Liver (tissue), 9 donors: ENCODE measurements around the gene TTYH1. TPM values are rescaled to one million over a fixed set of nuclear protein-coding genes. Genes with fewer than 3 reads are reported as not detected.

Experiments
- DNase-seq: peaks from one replicate; pipeline ENCODE4 v3.0.0-alpha.2; 2017; ENCODE audit warnings: low spot score
- H3K27ac ChIP-seq, 2 donors: one replicate each; pipeline ENCODE4 v1.7.0; 2013; ENCODE audit warnings: inconsistent platforms in 2 of 2, low read length in 2 of 2, control low read depth in 1 of 2, low read depth in 1 of 2, mild to moderate bottlenecking in 1 of 2
- H3K27me3 ChIP-seq, 4 donors: one replicate each; pipeline versions ENCODE4 v1.6.1 to v1.7.0; 2013; ENCODE audit warnings: low read length in 3 of 4, inconsistent platforms in 1 of 4, mild to moderate bottlenecking in 1 of 4, moderate library complexity in 1 of 4; ENCODE audit not compliant: control insufficient read depth in 4 of 4, insufficient read depth in 4 of 4
- H3K36me3 ChIP-seq, 4 donors: one replicate each; pipeline versions ENCODE4 v1.6.1 to v1.7.0; 2013; ENCODE audit warnings: low read length in 3 of 4, mild to moderate bottlenecking in 3 of 4, low read depth in 1 of 4, moderate library complexity in 1 of 4; ENCODE audit not compliant: control insufficient read depth in 4 of 4, insufficient read depth in 3 of 4
- H3K4me1 ChIP-seq, 4 donors: one replicate each; pipeline versions ENCODE4 v1.6.1 to v1.7.0; 2013; ENCODE audit warnings: low read length in 3 of 4, mild to moderate bottlenecking in 3 of 4, moderate library complexity in 1 of 4; ENCODE audit not compliant: control insufficient read depth in 4 of 4, insufficient read depth in 4 of 4
- H3K4me3 ChIP-seq, 3 donors: one replicate each; pipeline versions ENCODE4 v1.6.1 to v1.7.0; 2013; ENCODE audit warnings: low read length in 3 of 3, control low read depth in 1 of 3, low read depth in 1 of 3, mild to moderate bottlenecking in 1 of 3
- H3K9ac ChIP-seq, 2 donors: one replicate each; pipeline ENCODE4 v1.7.0; 2013; ENCODE audit warnings: low read length in 2 of 2, mild to moderate bottlenecking in 2 of 2, moderate library complexity in 2 of 2, control low read depth in 1 of 2, low read depth in 1 of 2
- H3K9me3 ChIP-seq, 4 donors: one replicate each; pipeline versions ENCODE4 v1.6.1 to v1.7.0; 2013; ENCODE audit warnings: low read length in 3 of 4; ENCODE audit not compliant: control insufficient read depth in 4 of 4
- ATF3 ChIP-seq: IDR thresholded peaks from 2 replicates; pipeline ENCODE4 v1.6.1; 2016; ENCODE audit warnings: antibody characterized with exemption
- CTCF ChIP-seq: fragments of 150-350 bp; IDR thresholded peaks from 2 replicates; pipeline ENCODE4 v1.5.1; 2017; ENCODE audit warnings: improper control_type of control experiment, low read depth, low read length; ENCODE audit not compliant: missing input control
- EGR1 ChIP-seq, 2 donors: IDR thresholded peaks; 2 replicates each; pipeline ENCODE4 v1.6.1; 2016 to 2018; ENCODE audit warnings: antibody characterized with exemption in 2 of 2, low read depth in 2 of 2
- FOXA1 ChIP-seq: IDR thresholded peaks from 2 replicates; pipeline ENCODE4 v1.6.1; 2016; ENCODE audit warnings: antibody characterized with exemption
- FOXA2 ChIP-seq: IDR thresholded peaks from 2 replicates; pipeline ENCODE4 v1.6.1; 2016; ENCODE audit warnings: antibody characterized with exemption
- GABPA ChIP-seq, 2 donors: IDR thresholded peaks in 1 of 2; conservative IDR thresholded peaks in 1 of 2; 2 replicates each; pipeline ENCODE4 v1.6.1; 2016; ENCODE audit warnings: antibody characterized with exemption in 2 of 2, mild to moderate bottlenecking in 1 of 2, moderate library complexity in 1 of 2
- HNF4A ChIP-seq, 2 donors: conservative IDR thresholded peaks; 2 replicates each; pipeline ENCODE4 v1.6.1; 2016; ENCODE audit warnings: antibody characterized with exemption in 2 of 2, mild to moderate bottlenecking in 2 of 2
- HNF4G ChIP-seq: IDR thresholded peaks from 2 replicates; pipeline ENCODE4 v1.6.1; 2016; ENCODE audit warnings: antibody characterized with exemption
- JUND ChIP-seq, 2 donors: IDR thresholded peaks; 2 replicates each; pipeline ENCODE4 v1.6.1; 2016; ENCODE audit warnings: antibody characterized with exemption in 2 of 2
- RAD21 ChIP-seq, 2 donors: IDR thresholded peaks; 2 replicates each; pipeline ENCODE4 v1.6.1; 2016; ENCODE audit warnings: antibody characterized with exemption in 2 of 2, mild to moderate bottlenecking in 2 of 2
- REST ChIP-seq: IDR thresholded peaks from 2 replicates; pipeline ENCODE4 v1.6.1; 2016; ENCODE audit warnings: antibody characterized with exemption, mild to moderate bottlenecking
- RXRA ChIP-seq, 2 donors: IDR thresholded peaks; 2 replicates each; pipeline ENCODE4 v1.6.1; 2017 to 2018; ENCODE audit warnings: antibody characterized with exemption in 2 of 2, mild to moderate bottlenecking in 1 of 2
- SP1 ChIP-seq: IDR thresholded peaks from 2 replicates; pipeline ENCODE4 v1.6.1; 2018; ENCODE audit warnings: antibody characterized with exemption, mild to moderate bottlenecking
- TAF1 ChIP-seq: conservative IDR thresholded peaks from 2 replicates; pipeline ENCODE4 v1.6.1; 2016; ENCODE audit warnings: antibody characterized with exemption, mild to moderate bottlenecking
- YY1 ChIP-seq: IDR thresholded peaks from 2 replicates; pipeline ENCODE4 v1.6.1; 2016; ENCODE audit warnings: antibody characterized with exemption, mild to moderate bottlenecking
- ZBTB33 ChIP-seq: IDR thresholded peaks from 2 replicates; pipeline ENCODE4 v1.6.1; 2016; ENCODE audit warnings: antibody characterized with exemption
- polyA plus RNA-seq, 2 donors: library from polyadenylated mRNA; stranded (reverse) in 1 of 2; unstranded in 1 of 2; fragments of 200-250 nt in 1 of 2; fragments of >200 nt in 1 of 2; fragmentation: Nextera tagmentation in 1 of 2; extraction: Ambion mirVana in 1 of 2; gene quantifications; one replicate each; pipeline versions ENCODE4 v1.2.1 to v1.2.3, GENCODE V29; 2013 to 2015
- total RNA-seq, 2 donors: library from RNA; depleted of rRNA; stranded (reverse); fragments of >200 nt; gene quantifications; one replicate each; pipeline ENCODE4 v1.2.3, GENCODE V29; 2014
- donor health status: healthy.
- donor health status: healthy.
- donor health status: healthy.
- donor health status: healthy.
- donor health status: healthy.

Gene TTYH1
- total and polyA plus RNA-seq, 4 donors, result 0.28 to 1.1 (median 0.61) TPM

DNA sequence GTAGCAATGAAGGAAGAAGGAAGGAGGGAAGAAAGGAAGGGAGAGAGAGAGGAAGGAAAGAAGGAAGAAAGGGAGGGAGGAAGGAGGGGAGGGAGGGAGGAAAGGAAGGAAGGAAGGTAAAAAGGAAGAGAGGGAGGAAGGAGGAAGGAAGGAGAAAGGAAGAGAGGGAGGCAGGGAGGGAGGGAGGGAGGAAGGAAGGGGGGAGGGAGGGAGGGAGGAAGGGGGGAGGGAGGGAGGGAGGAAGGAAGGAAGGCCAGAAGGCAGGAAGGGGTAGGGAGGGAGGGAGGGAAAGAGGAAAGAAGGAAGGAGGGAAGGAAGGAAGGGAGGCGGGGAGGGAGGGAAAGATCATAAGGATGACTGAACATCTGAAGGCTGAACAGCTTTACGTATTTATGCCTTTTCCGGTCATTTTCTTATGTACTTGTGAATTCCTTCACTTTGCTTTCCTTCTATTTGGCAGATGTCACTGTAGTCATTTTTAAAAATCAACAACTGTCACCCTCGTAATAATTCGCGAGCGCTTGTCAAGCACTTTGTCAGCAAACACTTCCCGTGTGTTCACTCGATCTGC, 6.7 kb upstream of the TTYH1 start (continued):
- TF ChIP-seq CTCF, result no peak

DNA sequence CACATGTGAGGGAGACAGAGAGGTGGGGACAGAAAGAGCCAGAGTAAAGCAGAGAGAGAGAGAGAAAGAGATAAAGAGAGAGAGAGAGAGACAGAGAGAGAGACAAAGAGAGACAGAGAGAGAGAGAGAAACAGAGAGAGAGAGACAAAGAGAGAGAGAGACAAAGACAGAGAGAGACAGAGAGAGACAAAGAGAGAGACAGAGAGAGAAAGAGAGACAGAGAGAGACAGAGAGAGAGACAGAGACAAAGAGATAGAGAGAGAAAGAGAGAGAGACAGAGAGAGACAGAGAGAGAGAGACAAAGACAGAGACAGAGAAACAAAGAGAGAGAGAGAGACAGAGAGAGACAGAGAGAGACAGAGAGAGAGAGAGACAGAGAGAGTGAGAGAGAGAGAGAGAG, 4.2 kb upstream of the TTYH1 start:
- peaks cover 0 to 4% (median 1%) of the 10 kb centered on the region in 4 donors for H3K27me3 ChIP-seq
- H3K4me3 ChIP-seq, result no peak overlapping the region
- H3K9me3 ChIP-seq, result no peaks in the 10 kb centered on the region
- TF ChIP-seq ATF3 (no peak), RXRA (IDR thresholded peaks at IDR 0.05) (no peak), FOXA1 (no peak), ZBTB33 (no peak), REST (no peak), FOXA2 (no peak), HNF4A (conservative IDR thresholded peaks at IDR 0.05) (no peak), TAF1 (no peak), EGR1 (IDR thresholded peaks at IDR 0.05; ENCODE audit: low read depth in 2 of 2) (no peak), HNF4G (no peak), CTCF (no peak), SP1 (no peak), YY1 (no peak), JUND (IDR thresholded peaks at IDR 0.05) (no peak), RAD21 (IDR thresholded peaks at IDR 0.05) (no peak), GABPA (IDR thresholded peaks at IDR 0.05 in 1 of 2, conservative IDR thresholded peaks at IDR 0.05 in 1 of 2) (no peak)
- H3K27ac ChIP-seq, result no peak overlapping the region
- no peak for DNase-seq
- no peaks in the 10 kb centered on the region for H3K36me3 ChIP-seq
- no peak overlapping the region for H3K9ac ChIP-seq
- no peaks in the 10 kb centered on the region for H3K4me1 ChIP-seq
